DND-41 (cell line): ENCODE measurements around the gene HOXA9.

Experiments used
- ATAC-seq: fragments of 200-7000 bp; cut with Tn5 transposase; 3 replicates; pipeline ENCODE4 v1.9.1; 2021; ENCODE audit warnings: low read depth; ENCODE audit not compliant: insufficient read depth
- DNase-seq: peaks from one replicate; pipeline ENCODE4 v3.0.0-alpha.2; 2020
- H2AFZ ChIP-seq: 2 replicates; pipeline ENCODE4 v1.6.0; 2012; ENCODE audit warnings: low read depth, low read length
- H3K27ac ChIP-seq: 2 replicates; pipeline ENCODE4 v1.5.1; 2012; ENCODE audit warnings: low read length, inconsistent platforms
- H3K27me3 ChIP-seq: fragments of 200-600 bp; sonication (generic); 2 replicates; pipeline ENCODE4 v1.6.0; 2012; ENCODE audit warnings: low read length, mild to moderate bottlenecking, inconsistent platforms; ENCODE audit not compliant: insufficient read depth, poor library complexity
- H3K36me3 ChIP-seq: 2 replicates; pipeline ENCODE4 v1.5.1; 2012; ENCODE audit warnings: low read length, inconsistent platforms; ENCODE audit not compliant: insufficient read depth
- H3K4me1 ChIP-seq: 2 replicates; pipeline ENCODE4 v1.5.1; 2012; ENCODE audit warnings: mild to moderate bottlenecking, low read length; ENCODE audit not compliant: insufficient read depth
- H3K4me2 ChIP-seq: 2 replicates; pipeline ENCODE4 v1.6.0; 2012; ENCODE audit warnings: mild to moderate bottlenecking, moderate library complexity, low read length, inconsistent platforms; ENCODE audit not compliant: insufficient read depth
- H3K4me3 ChIP-seq, 2 experiments: fragments of 200-600 bp in 1 of 2; shearing (Covaris generic) in 1 of 2; 2 replicates each; pipeline ENCODE4 v1.5.1; 2012 to 2016; ENCODE audit warnings: inconsistent platforms in 2 of 2, low read length in 2 of 2, mild to moderate bottlenecking in 2 of 2, low read depth in 1 of 2, moderate library complexity in 1 of 2
- H3K79me2 ChIP-seq: 2 replicates; pipeline ENCODE4 v1.6.0; 2012; ENCODE audit warnings: low read length, inconsistent platforms; ENCODE audit not compliant: insufficient read depth
- H3K9ac ChIP-seq: 2 replicates; pipeline ENCODE4 v1.6.0; 2012; ENCODE audit warnings: low read depth, mild to moderate bottlenecking, inconsistent platforms, low read length, moderate library complexity
- H3K9me3 ChIP-seq: 2 replicates; pipeline ENCODE4 v1.5.1; 2012; ENCODE audit warnings: low read length, moderate library complexity, mild to moderate bottlenecking, inconsistent platforms; ENCODE audit not compliant: insufficient read depth, severe bottlenecking
- H4K20me1 ChIP-seq: 2 replicates; pipeline ENCODE4 v1.6.0; 2012; ENCODE audit warnings: low read length; ENCODE audit not compliant: insufficient read depth
- EZH2 ChIP-seq: IDR thresholded peaks from 3 replicates; pipeline ENCODE4 v1.6.1; 2012; ENCODE audit warnings: borderline replicate concordance, low read depth, mild to moderate bottlenecking, moderate library complexity, low read length, inconsistent platforms; ENCODE audit not compliant: severe bottlenecking
- TF ChIP-seq, protein P1 (sequence below): IDR thresholded peaks from 2 replicates; pipeline ENCODE4 v1.5.1; 2012; ENCODE audit warnings: borderline replicate concordance, low read length, moderate library complexity, mild to moderate bottlenecking; ENCODE audit not compliant: poor library complexity, severe bottlenecking; ENCODE audit errors: extremely low read depth

The HOXA9 gene

DNA sequence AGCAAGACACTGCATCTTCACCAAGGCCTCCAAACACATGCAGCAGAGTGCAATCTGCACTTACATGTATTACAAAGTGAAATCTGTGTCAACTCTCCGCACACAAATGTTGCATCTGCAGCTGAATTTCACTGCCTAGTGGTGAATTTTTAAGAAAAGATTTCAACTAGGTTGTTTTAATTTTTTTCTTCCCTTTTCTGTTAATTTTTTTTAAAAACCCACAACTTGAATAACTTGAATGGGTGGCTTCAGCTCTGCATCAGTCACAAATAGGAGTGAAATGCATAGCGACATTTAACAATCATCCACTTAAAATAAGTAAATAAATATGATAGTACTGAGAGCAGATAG lies 28.6 kb upstream of the HOXA9 start:
- H3K9me3 ChIP-seq: no peaks in the 10 kb centered on the region
- H2AFZ ChIP-seq: no peak overlapping the region
- no peak overlapping the region for H3K27ac ChIP-seq
- H4K20me1 ChIP-seq: no peaks in the 10 kb centered on the region
- H3K36me3 ChIP-seq: no peaks in the 10 kb centered on the region
- DNase-seq (no peak), ATAC-seq (no peak)
- TF ChIP-seq, protein P1, sequence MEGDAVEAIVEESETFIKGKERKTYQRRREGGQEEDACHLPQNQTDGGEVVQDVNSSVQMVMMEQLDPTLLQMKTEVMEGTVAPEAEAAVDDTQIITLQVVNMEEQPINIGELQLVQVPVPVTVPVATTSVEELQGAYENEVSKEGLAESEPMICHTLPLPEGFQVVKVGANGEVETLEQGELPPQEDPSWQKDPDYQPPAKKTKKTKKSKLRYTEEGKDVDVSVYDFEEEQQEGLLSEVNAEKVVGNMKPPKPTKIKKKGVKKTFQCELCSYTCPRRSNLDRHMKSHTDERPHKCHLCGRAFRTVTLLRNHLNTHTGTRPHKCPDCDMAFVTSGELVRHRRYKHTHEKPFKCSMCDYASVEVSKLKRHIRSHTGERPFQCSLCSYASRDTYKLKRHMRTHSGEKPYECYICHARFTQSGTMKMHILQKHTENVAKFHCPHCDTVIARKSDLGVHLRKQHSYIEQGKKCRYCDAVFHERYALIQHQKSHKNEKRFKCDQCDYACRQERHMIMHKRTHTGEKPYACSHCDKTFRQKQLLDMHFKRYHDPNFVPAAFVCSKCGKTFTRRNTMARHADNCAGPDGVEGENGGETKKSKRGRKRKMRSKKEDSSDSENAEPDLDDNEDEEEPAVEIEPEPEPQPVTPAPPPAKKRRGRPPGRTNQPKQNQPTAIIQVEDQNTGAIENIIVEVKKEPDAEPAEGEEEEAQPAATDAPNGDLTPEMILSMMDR: no peak
- TF ChIP-seq EZH2: no peak
- peaks cover 12% of the 10 kb centered on the region for H3K27me3 ChIP-seq
- H3K4me2 ChIP-seq: no peak overlapping the region
- no peak overlapping the region for H3K9ac ChIP-seq
- H3K79me2 ChIP-seq: no peaks in the 10 kb centered on the region
- peaks cover 20% of the 10 kb centered on the region for H3K4me1 ChIP-seq
- H3K4me3 ChIP-seq: no peak overlapping the region

DNA sequence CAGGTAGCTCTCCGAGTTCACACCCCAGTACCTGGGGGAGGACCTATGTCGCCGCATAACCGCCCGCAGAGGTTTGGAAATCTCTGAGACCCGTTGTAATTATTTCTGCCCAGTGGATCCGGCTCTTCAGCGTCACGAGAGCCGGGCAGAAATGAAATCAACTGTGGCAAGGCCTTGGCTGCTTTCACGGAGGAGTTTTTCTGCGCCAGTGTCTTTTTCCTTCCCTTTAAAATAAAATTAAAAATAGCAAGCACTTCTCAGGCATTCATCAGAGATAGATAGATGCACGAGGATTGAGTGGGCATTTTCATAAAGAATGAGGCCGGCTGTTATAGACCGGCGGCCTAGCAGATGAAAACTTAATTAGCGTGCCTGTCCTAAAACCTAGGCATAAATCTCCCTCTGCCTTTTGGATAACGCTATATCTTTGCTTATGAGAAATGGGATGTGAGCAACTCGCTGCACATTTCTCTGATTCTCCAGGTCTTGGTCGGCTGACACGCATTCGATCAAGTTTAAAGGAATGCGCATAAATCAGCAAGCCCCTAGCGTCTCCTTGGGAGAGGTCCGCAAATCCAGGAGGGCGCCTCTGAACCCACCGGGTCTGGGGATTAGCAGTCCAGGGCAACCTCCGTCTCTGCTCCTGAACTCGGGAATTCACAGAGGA lies 28.1 kb upstream of the HOXA9 start:
- Histone ChIP-seq H3K79me2 (no peaks in the 10 kb centered on the region), H3K4me1 (peaks cover 20% of the 10 kb centered on the region), H3K27me3 (peaks cover 12% of the 10 kb centered on the region), H3K9me3 (no peaks in the 10 kb centered on the region), H3K4me2 (no peak overlapping the region), H2AFZ (no peak overlapping the region), H3K36me3 (no peaks in the 10 kb centered on the region), H3K4me3 (no peak overlapping the region), H4K20me1 (no peaks in the 10 kb centered on the region), H3K27ac (no peak overlapping the region), H3K9ac (no peak overlapping the region)
- TF ChIP-seq, protein P1: no peak
- TF ChIP-seq EZH2: no peak
- ATAC-seq: no peak
- no peak for DNase-seq

DNA sequence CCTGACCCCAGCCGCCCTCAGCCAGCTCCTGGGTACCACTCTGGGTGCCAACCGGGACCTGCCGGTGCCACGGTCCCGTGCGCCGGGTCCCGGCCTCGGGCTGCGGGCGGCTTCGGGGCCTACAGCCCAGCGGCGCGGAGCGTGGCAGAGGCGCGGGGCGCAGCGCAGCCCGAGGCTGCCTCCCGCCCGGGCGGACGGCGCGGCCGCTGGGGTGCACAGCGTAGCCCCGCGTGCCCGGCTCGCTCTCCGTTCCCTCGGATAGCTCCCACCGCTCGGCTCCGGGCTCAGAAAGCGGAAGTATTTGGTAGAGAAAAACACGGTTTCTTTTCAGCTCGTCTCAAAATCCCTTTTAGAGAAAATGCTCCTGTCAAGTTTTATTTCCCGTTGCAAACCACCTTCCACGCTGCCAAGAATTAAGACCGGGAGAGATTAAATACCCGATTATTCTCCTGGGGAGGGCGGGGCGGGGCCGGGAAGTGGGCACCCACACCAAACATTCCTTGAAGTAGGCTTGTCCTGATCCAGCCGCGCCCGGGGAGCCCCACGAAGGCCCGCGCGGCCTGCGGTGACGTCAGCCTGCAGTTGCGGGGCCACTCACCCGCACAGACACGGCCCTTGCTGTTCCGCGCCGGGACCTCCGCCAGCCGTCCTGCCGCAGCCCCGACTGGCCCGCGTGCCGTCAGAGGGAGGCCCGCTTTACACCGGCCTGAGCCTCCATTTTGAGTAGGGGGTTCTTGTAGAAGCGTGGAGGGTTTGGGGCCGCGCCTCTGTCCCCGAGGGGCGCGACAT lies 27.4 kb upstream of the HOXA9 start:
- peaks cover 12% of the 10 kb centered on the region for H3K27me3 ChIP-seq

More for the DNA sequence above, 27.4 kb upstream of the HOXA9 start:
- peaks cover 21% of the 10 kb centered on the region for H3K4me1 ChIP-seq
- no peak overlapping the region for H3K9ac ChIP-seq
- no peak overlapping the region for H2AFZ ChIP-seq
- H3K9me3 ChIP-seq: no peaks in the 10 kb centered on the region
- H3K4me2 ChIP-seq: no peak overlapping the region
- DNase-seq (no peak), ATAC-seq (no peak)
- no peaks in the 10 kb centered on the region for H3K79me2 ChIP-seq
- no peaks in the 10 kb centered on the region for H4K20me1 ChIP-seq
- no peak overlapping the region for H3K4me3 ChIP-seq
- H3K36me3 ChIP-seq: no peaks in the 10 kb centered on the region
- no peak for TF ChIP-seq EZH2
- TF ChIP-seq, protein P1: no peak
- no peak overlapping the region for H3K27ac ChIP-seq
